ENCODE results near the gene TEDDM1. TPM values are rescaled to one million over a fixed set of nuclear protein-coding genes. Genes with fewer than 3 reads are reported as not detected.
"Not testable (repeated sequence)": the region's sequence is repeated elsewhere in the genome, so short reads cannot be mapped to it uniquely, and the experiment has no call there.

TEDDM1 gene
- polyA plus RNA-seq, 1 donor from 2014 or later = not detected

DNA sequence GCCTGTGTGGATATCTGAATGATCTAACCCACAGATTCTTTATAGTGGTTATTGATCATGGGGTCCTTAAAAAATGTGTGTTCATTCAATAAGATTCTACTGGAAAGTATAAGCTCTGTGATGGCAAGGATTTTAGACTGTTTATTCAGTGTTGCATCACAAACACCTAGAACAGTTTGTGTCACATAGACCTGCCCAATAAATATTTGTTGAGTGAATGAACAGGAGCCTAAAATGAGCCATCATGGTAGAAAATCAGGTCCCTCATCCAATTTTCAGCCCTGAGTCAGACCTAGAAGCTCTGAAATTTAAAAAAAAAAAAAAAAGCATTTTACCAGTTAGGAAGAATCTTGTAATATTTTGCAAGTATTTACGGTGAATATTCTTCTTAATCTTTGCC lies 47.2 kb upstream of the TEDDM1 start:
- H3K4me3 ChIP-seq (ENCODE audit: low read length) = no peak overlapping the region
- no peak overlapping the region for H2AFZ ChIP-seq (ENCODE audit: low read depth, low read length)
- no peaks in the 10 kb centered on the region for H3K36me3 ChIP-seq (ENCODE audit: insufficient read depth, low read length)
- no peak for TF ChIP-seq EP300 (conservative IDR thresholded peaks at IDR 0.05; ENCODE audit: poor library complexity, severe bottlenecking)
- H3K9ac ChIP-seq (ENCODE audit: low read length) = no peak overlapping the region
- H3K9me2 ChIP-seq (ENCODE audit: insufficient read depth, low read length) = no peaks in the 10 kb centered on the region
- H3K9me3 ChIP-seq (ENCODE audit: low read length) = no peaks in the 10 kb centered on the region
- no peaks in the 10 kb centered on the region for H3F3A ChIP-seq (ENCODE audit: insufficient read depth, low read length, poor library complexity, severe bottlenecking)
- no peaks in the 10 kb centered on the region for H4K20me1 ChIP-seq (ENCODE audit: insufficient read depth)
- no peaks in the 10 kb centered on the region for H3K79me2 ChIP-seq (replicated peaks; ENCODE audit: insufficient read depth, low read length)
- no peak overlapping the region for H3K27ac ChIP-seq (ENCODE audit: low read length)
- H3K4me2 ChIP-seq (ENCODE audit: low read length) = no peak overlapping the region
- H3K27me3 ChIP-seq (ENCODE audit: insufficient read depth, low read depth, low read length) = no peaks in the 10 kb centered on the region

GRCh38 chr1:182447124-182447523 lies 46.7 kb upstream of the TEDDM1 start:
- H3K4me2 ChIP-seq (ENCODE audit: low read length); H3K79me2 ChIP-seq (replicated peaks; ENCODE audit: insufficient read depth, low read length); H3K9me3 ChIP-seq (ENCODE audit: low read length); H3F3A ChIP-seq (ENCODE audit: insufficient read depth, low read length, poor library complexity, severe bottlenecking); H3K9me2 ChIP-seq (ENCODE audit: insufficient read depth, low read length); H4K20me1 ChIP-seq (ENCODE audit: insufficient read depth); H3K27ac ChIP-seq (ENCODE audit: low read length); H3K4me3 ChIP-seq (ENCODE audit: low read length); H3K27me3 ChIP-seq (ENCODE audit: insufficient read depth, low read depth, low read length); H3K36me3 ChIP-seq (ENCODE audit: insufficient read depth, low read length); H3K9ac ChIP-seq (ENCODE audit: low read length); H2AFZ ChIP-seq (ENCODE audit: low read depth, low read length): not testable (repeated sequence)

DNA sequence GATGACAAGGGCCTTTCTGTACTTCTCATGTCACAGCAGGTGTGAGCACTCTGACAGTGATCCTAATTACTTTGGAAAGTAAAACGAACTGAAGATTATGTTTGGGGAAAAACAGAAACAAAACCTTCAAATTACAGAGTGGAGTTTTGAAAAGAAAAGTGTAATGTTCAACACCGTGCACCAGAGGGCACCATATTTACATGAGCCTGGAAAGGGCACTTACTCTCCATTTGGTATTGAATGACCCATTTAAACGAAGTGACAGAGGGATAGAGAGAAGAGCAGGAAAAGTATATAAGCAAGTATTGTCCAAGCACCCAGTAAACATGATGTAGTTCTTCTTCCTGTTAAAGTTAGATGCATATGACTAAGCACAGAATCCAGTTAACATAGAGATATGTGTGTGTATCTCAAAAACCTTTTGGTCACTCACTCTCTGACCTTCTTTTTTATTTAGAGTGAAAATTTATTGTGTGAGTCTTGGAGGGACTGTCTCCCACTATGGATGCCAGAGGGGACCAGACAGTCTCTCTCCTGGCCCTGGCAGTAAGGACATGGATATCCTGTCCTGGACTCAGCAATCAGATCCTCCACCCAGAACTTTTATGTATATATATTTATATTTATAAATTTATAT lies 45.7 kb upstream of the TEDDM1 start:
- Histone ChIP-seq H3K9ac (ENCODE audit: low read length) (no peak overlapping the region), H4K20me1 (ENCODE audit: insufficient read depth) (no peaks in the 10 kb centered on the region), H3K36me3 (ENCODE audit: insufficient read depth, low read length) (no peaks in the 10 kb centered on the region), H3F3A (ENCODE audit: insufficient read depth, low read length, poor library complexity, severe bottlenecking) (no peaks in the 10 kb centered on the region), H3K27ac (ENCODE audit: low read length) (no peak overlapping the region), H3K9me2 (ENCODE audit: insufficient read depth, low read length) (no peaks in the 10 kb centered on the region), H3K27me3 (ENCODE audit: insufficient read depth, low read depth, low read length) (no peaks in the 10 kb centered on the region), H3K4me3 (ENCODE audit: low read length) (no peak overlapping the region), H2AFZ (ENCODE audit: low read depth, low read length) (no peak overlapping the region), H3K9me3 (ENCODE audit: low read length) (no peaks in the 10 kb centered on the region), H3K79me2 (replicated peaks; ENCODE audit: insufficient read depth, low read length) (no peaks in the 10 kb centered on the region), H3K4me2 (ENCODE audit: low read length) (no peak overlapping the region)
- TF ChIP-seq SMC3 (conservative IDR thresholded peaks at IDR 0.05; ENCODE audit: poor library complexity) (peak; percentile 50), RAD21 (conservative IDR thresholded peaks at IDR 0.05) (peak; percentile 38), EZH2 (IDR thresholded peaks at IDR 0.05; ENCODE audit: borderline replicate concordance, insufficient read depth, low read length, poor library complexity, severe bottlenecking) (no peak)
- TF ChIP-seq, protein P1, sequence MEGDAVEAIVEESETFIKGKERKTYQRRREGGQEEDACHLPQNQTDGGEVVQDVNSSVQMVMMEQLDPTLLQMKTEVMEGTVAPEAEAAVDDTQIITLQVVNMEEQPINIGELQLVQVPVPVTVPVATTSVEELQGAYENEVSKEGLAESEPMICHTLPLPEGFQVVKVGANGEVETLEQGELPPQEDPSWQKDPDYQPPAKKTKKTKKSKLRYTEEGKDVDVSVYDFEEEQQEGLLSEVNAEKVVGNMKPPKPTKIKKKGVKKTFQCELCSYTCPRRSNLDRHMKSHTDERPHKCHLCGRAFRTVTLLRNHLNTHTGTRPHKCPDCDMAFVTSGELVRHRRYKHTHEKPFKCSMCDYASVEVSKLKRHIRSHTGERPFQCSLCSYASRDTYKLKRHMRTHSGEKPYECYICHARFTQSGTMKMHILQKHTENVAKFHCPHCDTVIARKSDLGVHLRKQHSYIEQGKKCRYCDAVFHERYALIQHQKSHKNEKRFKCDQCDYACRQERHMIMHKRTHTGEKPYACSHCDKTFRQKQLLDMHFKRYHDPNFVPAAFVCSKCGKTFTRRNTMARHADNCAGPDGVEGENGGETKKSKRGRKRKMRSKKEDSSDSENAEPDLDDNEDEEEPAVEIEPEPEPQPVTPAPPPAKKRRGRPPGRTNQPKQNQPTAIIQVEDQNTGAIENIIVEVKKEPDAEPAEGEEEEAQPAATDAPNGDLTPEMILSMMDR (IDR thresholded peaks at IDR 0.05; ENCODE audit: poor library complexity, severe bottlenecking) = peak; percentile 54

DNA sequence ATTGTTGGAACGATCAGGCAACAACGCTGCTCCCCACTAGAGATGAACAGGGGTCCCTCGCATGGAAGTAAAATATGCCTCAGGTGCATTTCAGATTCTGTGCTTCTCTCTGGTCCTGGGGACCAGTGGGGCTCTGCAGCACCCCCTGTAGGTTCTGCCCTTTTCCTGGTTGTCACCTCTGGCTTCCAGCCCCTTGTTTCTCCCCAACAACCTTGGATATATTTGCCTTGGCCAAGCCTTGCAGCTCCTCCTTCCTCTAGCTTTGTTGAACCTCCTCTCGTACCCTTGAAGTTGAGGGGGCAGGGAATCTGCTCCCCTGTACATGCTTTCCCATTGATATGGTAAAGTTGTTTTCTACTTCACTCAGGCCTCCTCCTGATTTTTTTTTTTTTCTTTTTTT lies 44.0 kb upstream of the TEDDM1 start:
- Histone ChIP-seq H3K79me2 (replicated peaks; ENCODE audit: insufficient read depth, low read length) (no peaks in the 10 kb centered on the region), H3F3A (ENCODE audit: insufficient read depth, low read length, poor library complexity, severe bottlenecking) (no peaks in the 10 kb centered on the region), H3K36me3 (ENCODE audit: insufficient read depth, low read length) (no peaks in the 10 kb centered on the region), H3K4me2 (ENCODE audit: low read length) (no peak overlapping the region), H3K9me2 (ENCODE audit: insufficient read depth, low read length) (no peaks in the 10 kb centered on the region), H3K27ac (ENCODE audit: low read length) (no peak overlapping the region), H3K9ac (ENCODE audit: low read length) (no peak overlapping the region), H4K20me1 (ENCODE audit: insufficient read depth) (no peaks in the 10 kb centered on the region), H3K9me3 (ENCODE audit: low read length) (no peaks in the 10 kb centered on the region), H3K4me3 (ENCODE audit: low read length) (no peak overlapping the region), H2AFZ (ENCODE audit: low read depth, low read length) (no peak overlapping the region), H3K27me3 (ENCODE audit: insufficient read depth, low read depth, low read length) (no peaks in the 10 kb centered on the region)
- TF ChIP-seq POLR2AphosphoS5 (IDR thresholded peaks at IDR 0.05) (no peak), RAD21 (conservative IDR thresholded peaks at IDR 0.05) (no peak), EZH2 (IDR thresholded peaks at IDR 0.05; ENCODE audit: borderline replicate concordance, insufficient read depth, low read length, poor library complexity, severe bottlenecking) (no peak), SMC3 (conservative IDR thresholded peaks at IDR 0.05; ENCODE audit: poor library complexity) (no peak), TAF1 (IDR thresholded peaks at IDR 0.05; ENCODE audit: low read depth) (no peak), MXI1 (conservative IDR thresholded peaks at IDR 0.05; ENCODE audit: poor library complexity, severe bottlenecking) (no peak), REST (IDR thresholded peaks at IDR 0.05; ENCODE audit: borderline replicate concordance) (no peak), EP300 (conservative IDR thresholded peaks at IDR 0.05; ENCODE audit: poor library complexity, severe bottlenecking) (no peak)
- TF ChIP-seq, protein P1 (IDR thresholded peaks at IDR 0.05; ENCODE audit: poor library complexity, severe bottlenecking) = no peak
